Lung (tissue), 12 donors: ENCODE measurements around the gene STUM. TPM values are rescaled to one million over a fixed set of nuclear protein-coding genes. Genes with fewer than 3 reads are reported as not detected.
A peak's percentile ranks its signal among the peaks of the same experiment; 100 is the strongest.

Experiments
- ATAC-seq: fragments of 200-7000 bp; cut with Tn5 transposase; one replicate; pipeline ENCODE4 v1.9.1; 2020; ENCODE audit warnings: moderate number of reproducible peaks; ENCODE audit not compliant: insufficient read depth, low FRiP score
- DNase-seq, 3 donors: peaks; one replicate each; pipeline ENCODE4 v3.0.0-alpha.2; 2013 to 2017
- H3K27ac ChIP-seq, 2 donors: one replicate each; pipeline ENCODE4 v1.5.1; 2013; ENCODE audit warnings: mild to moderate bottlenecking in 2 of 2, moderate library complexity in 2 of 2, control low read depth in 1 of 2, inconsistent platforms in 1 of 2, low read depth in 1 of 2, low read length in 1 of 2
- H3K27me3 ChIP-seq, 3 donors: one replicate each; pipeline ENCODE4 v1.5.1; 2013; ENCODE audit warnings: low read length in 2 of 3; ENCODE audit not compliant: control insufficient read depth in 3 of 3, insufficient read depth in 3 of 3
- H3K36me3 ChIP-seq, 4 donors: one replicate each; pipeline ENCODE4 v1.5.1; 2013; ENCODE audit warnings: low read length in 4 of 4, mild to moderate bottlenecking in 1 of 4, moderate library complexity in 1 of 4; ENCODE audit not compliant: control insufficient read depth in 4 of 4, insufficient read depth in 4 of 4
- H3K4me1 ChIP-seq, 5 donors: one replicate each; pipeline ENCODE4 v1.5.1; 2013; ENCODE audit warnings: low read length in 5 of 5, mild to moderate bottlenecking in 2 of 5, moderate library complexity in 1 of 5; ENCODE audit not compliant: control insufficient read depth in 5 of 5, insufficient read depth in 5 of 5
- H3K4me3 ChIP-seq: one replicate; pipeline ENCODE4 v1.5.1; 2013; ENCODE audit warnings: mild to moderate bottlenecking, control low read depth, moderate library complexity
- H3K9ac ChIP-seq, 2 donors: one replicate each; pipeline ENCODE4 v1.5.1; 2013; ENCODE audit warnings: low read length in 2 of 2, control low read depth in 1 of 2; ENCODE audit not compliant: insufficient read depth in 1 of 2
- H3K9me3 ChIP-seq, 4 donors: one replicate each; pipeline ENCODE4 v1.5.1; 2013; ENCODE audit warnings: low read length in 3 of 4, mild to moderate bottlenecking in 1 of 4, moderate library complexity in 1 of 4; ENCODE audit not compliant: control insufficient read depth in 4 of 4, insufficient read depth in 3 of 4
- WGBS, 2 donors: extraction: QIAGEN DNeasy Blood & Tissue Kit; methylation state at CpG; one replicate each; pipeline ENCODE4 v1.1.7; 2013; 5-methylcytosine and 5-hydroxymethylcytosine counted together
- polyA plus RNA-seq, 2 donors: library from polyadenylated mRNA; stranded (reverse); fragments of 200-250 nt; gene quantifications; one replicate each; pipeline ENCODE4 v1.2.1, GENCODE V29; 2013
- total RNA-seq, 2 donors: library from RNA; depleted of rRNA in 1 of 2; stranded (reverse); fragments of >200 nt in 1 of 2; gene quantifications; one replicate each; pipeline ENCODE4 v1.2.1, GENCODE V29; 2014 to 2021
- TF ChIP-seq, protein P1 (sequence below): IDR thresholded peaks from 2 replicates; pipeline ENCODE4 v1.5.1; 2012; ENCODE audit warnings: mild to moderate bottlenecking; ENCODE audit errors: control extremely low read depth, extremely low read depth
- donor health status: control.
- donor health status: control.
- donor health status: Bipolar disorder and iron deficiency.
- donor health status: healthy.
- donor health status: DM: yes; HTN: yes; CAD: no.

STUM gene
- total and polyA plus RNA-seq, 4 donors, result 0.09 to 0.58 (median 0.48) TPM

DNA sequence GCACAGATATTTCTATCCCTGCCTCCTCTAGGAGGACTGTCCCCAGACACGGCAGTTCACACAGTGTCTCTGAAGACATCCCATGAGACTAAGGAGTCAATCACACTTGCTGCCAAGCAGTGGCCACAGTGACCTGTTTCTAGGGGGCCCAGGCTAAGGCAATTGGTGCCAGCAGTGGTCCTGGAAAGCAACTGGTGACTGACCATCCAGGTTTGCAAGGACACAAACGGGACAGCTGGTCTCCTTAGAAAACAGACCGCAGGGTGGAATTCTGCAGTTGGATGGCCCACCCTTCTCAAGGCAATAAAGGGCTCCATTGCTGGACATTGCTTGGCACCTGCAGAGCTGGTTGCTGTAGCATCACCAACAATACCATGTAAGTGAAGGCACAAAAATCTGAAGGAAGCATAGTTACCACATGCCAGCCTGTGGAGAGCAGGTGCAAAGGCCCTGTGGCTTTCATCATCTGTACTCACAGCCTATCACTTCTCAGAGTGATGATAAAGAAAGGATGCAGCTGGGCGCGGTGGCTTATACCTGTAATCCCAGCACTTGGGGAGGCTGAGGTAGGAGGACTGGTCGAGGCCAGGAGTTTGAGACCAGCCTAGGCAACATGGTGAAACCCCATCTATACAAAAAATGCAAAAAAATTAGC lies 81.5 kb downstream of the STUM start:
- no peak overlapping the region for H3K9ac ChIP-seq
- no peaks in the 10 kb centered on the region for H3K27me3 ChIP-seq
- ATAC-seq (no peak), DNase-seq (no peak)
- H3K36me3 ChIP-seq, result peaks cover 0 to 11% (median 0%) of the 10 kb centered on the region in 4 donors
- no peak overlapping the region for H3K4me3 ChIP-seq
- no peak overlapping the region for H3K27ac ChIP-seq
- TF ChIP-seq, protein P1, sequence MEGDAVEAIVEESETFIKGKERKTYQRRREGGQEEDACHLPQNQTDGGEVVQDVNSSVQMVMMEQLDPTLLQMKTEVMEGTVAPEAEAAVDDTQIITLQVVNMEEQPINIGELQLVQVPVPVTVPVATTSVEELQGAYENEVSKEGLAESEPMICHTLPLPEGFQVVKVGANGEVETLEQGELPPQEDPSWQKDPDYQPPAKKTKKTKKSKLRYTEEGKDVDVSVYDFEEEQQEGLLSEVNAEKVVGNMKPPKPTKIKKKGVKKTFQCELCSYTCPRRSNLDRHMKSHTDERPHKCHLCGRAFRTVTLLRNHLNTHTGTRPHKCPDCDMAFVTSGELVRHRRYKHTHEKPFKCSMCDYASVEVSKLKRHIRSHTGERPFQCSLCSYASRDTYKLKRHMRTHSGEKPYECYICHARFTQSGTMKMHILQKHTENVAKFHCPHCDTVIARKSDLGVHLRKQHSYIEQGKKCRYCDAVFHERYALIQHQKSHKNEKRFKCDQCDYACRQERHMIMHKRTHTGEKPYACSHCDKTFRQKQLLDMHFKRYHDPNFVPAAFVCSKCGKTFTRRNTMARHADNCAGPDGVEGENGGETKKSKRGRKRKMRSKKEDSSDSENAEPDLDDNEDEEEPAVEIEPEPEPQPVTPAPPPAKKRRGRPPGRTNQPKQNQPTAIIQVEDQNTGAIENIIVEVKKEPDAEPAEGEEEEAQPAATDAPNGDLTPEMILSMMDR, result no peak
- WGBS, 2 donors, result 93 to 97% methylated on average over 6 of the region's 6 CpGs
- H3K4me1 ChIP-seq, result no peaks in the 10 kb centered on the region
- no peaks in the 10 kb centered on the region for H3K9me3 ChIP-seq

DNA sequence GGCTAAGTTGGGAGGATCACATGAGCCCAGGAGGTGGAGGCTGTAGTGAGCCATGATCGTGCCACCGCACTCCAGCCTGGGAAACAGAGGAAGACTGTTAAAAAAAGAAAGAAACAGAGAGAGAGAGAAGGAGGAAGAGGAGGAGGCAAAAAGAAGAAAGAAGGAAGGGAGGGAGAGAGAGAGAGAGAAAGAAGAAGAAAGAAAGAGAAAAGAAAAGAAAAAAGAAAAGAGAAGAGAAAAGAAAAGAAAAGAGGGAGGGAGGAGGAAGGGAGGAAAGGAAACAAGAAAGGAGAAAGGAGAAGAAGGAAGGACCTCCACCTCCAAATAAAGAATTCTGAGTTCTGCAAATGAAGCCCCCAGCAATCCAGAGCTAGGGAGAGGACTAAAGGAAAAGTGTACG lies 82.0 kb downstream of the STUM start:
- Histone ChIP-seq H3K27me3 (no peaks in the 10 kb centered on the region), H3K27ac (no peak overlapping the region)
- 84 to 91% methylated on average over 3 of the region's 3 CpGs for WGBS, 2 donors

DNA sequence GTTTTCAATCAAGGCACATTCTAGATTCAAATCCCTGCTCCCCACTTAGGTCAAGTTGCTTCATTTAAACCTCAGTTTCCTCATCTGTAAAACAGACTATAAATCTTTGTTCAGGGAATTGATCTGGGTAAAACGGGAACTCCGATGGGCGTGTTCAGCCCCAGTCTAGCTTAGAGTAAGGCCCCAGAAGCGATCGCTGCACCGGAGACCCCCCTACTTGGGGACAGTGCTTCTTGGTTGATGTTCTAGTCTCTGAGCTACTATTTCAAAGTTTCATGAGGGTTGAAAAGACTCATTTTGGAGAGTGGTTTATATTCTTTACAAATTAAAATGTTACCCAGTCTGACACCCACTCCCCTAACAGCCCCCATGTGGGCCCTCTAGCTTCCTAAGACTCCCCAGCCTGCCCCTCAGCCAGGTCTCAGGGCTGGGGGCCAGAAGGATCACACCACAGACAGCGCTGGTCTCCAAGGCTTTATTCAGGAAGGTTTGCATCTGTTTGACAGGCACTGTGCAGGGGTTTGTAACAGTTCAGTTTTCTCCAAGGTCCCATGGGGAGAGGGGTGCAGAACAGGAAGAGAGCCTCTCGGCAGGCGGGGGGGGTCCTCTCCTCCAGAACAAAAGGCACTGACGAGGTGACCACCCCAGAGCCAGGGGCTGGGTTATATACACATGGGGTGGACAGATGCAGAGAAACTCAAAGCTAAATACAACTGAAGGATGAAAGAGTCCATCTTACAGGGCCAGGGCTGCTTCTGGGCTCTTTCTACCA lies 82.9 kb downstream of the STUM start:
- WGBS, 2 donors, result 82% methylated on average over 10 of the region's 10 CpGs
- TF ChIP-seq, protein P1, result no peak
- DNase-seq, result peak in 1 of 3 donors; percentile 3

More for the DNA sequence above, 82.0 kb downstream of the STUM start:
- Histone ChIP-seq H3K4me1 (no peaks in the 10 kb centered on the region), H3K4me3 (no peak overlapping the region), H3K36me3 (peaks cover 0 to 12% (median 0%) of the 10 kb centered on the region in 4 donors), H3K9me3 (no peaks in the 10 kb centered on the region), H3K9ac (no peak overlapping the region)
- TF ChIP-seq, protein P1, result no peak
- no peak for ATAC-seq
- DNase-seq, result no peak

More for the DNA sequence above, 82.9 kb downstream of the STUM start:
- no peak for ATAC-seq
- Histone ChIP-seq H3K36me3 (peaks cover 0 to 15% (median 0%) of the 10 kb centered on the region in 4 donors), H3K9ac (no peak overlapping the region), H3K27me3 (no peaks in the 10 kb centered on the region), H3K27ac (no peak overlapping the region), H3K4me1 (no peaks in the 10 kb centered on the region), H3K4me3 (no peak overlapping the region), H3K9me3 (no peaks in the 10 kb centered on the region)
